ENCODE data around the gene SMPDL3B.

DNA sequence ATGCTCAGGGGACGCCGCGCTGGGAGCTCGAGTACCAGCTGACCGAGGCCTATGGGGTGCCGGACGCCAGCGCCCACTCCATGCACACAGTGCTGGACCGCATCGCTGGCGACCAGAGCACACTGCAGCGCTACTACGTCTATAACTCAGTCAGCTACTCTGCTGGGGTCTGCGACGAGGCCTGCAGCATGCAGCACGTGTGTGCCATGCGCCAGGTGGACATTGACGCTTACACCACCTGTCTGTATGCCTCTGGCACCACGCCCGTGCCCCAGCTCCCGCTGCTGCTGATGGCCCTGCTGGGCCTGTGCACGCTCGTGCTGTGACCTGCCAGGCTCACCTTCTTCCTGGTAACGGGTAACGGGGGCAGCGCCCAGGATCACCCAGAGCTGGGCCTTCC lies 23.7 kb downstream of the SMPDL3B start:
- TF ChIP-seq, protein P1, sequence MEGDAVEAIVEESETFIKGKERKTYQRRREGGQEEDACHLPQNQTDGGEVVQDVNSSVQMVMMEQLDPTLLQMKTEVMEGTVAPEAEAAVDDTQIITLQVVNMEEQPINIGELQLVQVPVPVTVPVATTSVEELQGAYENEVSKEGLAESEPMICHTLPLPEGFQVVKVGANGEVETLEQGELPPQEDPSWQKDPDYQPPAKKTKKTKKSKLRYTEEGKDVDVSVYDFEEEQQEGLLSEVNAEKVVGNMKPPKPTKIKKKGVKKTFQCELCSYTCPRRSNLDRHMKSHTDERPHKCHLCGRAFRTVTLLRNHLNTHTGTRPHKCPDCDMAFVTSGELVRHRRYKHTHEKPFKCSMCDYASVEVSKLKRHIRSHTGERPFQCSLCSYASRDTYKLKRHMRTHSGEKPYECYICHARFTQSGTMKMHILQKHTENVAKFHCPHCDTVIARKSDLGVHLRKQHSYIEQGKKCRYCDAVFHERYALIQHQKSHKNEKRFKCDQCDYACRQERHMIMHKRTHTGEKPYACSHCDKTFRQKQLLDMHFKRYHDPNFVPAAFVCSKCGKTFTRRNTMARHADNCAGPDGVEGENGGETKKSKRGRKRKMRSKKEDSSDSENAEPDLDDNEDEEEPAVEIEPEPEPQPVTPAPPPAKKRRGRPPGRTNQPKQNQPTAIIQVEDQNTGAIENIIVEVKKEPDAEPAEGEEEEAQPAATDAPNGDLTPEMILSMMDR (IDR thresholded peaks at IDR 0.05): no peak
- TF ChIP-seq POLR2A (IDR thresholded peaks at IDR 0.05): no peak

Data from Peyer's patch (tissue), 4 donors.